Activated T-cell treated with anti-CD3 and anti-CD28 coated beads for 48 hours (primary cell): ENCODE results near the gene LGALS14.
"Not testable (repeated sequence)": the region's sequence is repeated elsewhere in the genome, so short reads cannot be mapped to it uniquely, and the experiment has no call there.

Source experiments
- DNase-seq: peaks from one replicate; pipeline ENCODE4 v3.0.0-alpha.2; 2020; ENCODE audit warnings: low read depth

LGALS14 gene

DNA sequence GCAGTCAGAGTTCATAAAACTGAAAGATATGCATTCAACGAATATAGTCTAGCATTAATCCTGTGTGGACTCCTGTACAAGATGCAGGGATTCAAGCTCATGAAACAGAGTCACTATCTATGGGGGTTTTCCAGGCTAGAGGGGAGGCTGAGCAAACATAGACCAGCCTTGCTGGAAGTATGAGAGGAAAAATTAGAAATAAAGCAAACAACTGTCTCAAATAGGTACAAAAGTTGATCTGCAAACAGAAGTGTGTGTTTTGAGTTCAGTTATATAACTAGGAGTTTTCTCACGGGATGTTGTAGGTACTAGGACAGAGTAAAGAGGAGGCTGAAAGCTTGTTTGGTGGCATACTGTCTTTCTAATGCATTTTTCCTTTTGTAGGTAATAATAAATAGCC, 8.5 kb upstream of the LGALS14 start:
- no peak for DNase-seq

DNA sequence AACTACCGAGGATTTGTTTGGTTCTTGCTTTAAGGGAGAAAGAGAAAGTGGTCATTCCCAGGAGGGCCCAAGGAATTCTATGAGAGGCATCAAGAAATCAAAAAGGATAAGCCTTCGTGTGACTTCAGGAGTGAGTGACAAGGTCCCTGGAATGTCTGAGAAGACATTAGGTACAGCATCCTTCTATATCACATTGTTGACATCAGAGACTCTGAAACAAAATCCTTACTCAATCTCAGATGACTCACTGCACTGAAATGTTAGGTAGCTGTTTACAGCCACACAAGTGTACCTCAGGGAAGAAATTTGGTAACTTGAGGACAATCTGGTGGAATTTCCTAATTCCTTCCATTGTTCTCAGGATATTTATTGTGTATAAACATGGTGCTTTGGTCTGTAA, 7.9 kb upstream of the LGALS14 start:
- no peak for DNase-seq

DNA sequence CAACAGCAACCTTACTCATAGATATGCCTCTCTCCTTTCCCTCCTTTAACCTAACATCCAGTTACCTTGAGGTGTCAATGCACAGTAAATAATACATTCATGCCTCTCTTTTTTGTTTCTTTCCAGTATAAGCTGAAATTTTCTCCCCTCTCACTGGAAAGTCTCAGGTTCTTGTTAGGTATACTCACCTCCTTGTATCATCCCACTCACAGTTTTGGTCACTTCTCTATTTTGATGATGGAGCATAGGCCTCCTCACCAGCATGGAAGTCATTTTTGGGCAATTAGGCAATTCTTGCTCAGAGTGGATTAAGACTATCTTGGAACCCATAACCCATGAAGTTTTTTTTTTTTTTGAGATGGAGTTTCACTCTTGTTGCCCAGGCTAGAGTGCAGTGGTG, 5.7 kb upstream of the LGALS14 start:
- no peak for DNase-seq

DNA sequence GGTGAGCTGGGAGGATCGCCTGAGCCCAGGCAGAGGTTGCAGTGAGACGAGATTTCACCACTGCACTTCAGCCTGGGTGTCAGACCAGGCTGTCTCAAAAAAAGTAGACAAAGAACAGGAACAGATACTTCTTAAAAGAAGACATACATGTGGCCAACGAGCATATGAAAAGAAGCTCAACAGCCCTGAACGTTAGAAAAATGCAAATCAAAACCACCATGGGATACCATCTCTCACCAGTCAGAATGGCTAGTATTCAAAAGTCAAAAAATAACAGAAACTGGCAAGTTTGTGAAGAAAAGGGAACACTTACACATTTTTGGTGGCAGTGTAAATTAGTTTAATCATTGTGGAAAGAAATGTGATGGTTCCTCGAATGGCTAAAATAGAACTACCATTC, 3.0 kb upstream of the LGALS14 start:
- no peak for DNase-seq

DNA sequence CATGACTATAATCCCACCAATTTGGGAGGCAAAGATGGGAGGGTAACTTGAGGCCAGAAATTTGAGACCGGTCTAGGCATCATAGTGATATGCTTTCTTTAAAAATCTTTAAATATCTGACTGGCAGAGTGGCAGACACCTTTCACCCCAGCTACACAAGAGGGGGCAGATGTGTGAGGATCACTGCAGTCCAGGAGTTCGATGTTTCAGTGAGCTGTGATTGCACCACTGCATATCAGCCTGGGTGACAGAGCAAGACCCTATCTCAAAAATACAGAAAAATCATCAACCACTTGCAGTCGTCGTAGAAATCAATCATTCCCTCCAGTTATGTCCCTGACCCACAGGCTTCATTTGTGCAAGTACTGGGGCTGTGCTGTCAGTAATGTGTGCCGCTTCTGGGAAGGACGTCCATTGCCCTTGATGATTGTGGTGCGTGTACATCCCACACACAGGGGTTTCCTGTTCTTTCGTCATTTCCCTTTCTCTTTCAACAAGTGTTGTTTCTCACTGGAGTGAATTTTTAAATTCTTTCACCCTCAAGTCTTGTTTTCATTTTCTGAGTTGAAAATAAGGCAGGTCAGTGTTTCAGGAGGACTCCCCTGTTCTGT, 1.4 kb downstream of the LGALS14 start:
- DNase-seq: no peak

DNA sequence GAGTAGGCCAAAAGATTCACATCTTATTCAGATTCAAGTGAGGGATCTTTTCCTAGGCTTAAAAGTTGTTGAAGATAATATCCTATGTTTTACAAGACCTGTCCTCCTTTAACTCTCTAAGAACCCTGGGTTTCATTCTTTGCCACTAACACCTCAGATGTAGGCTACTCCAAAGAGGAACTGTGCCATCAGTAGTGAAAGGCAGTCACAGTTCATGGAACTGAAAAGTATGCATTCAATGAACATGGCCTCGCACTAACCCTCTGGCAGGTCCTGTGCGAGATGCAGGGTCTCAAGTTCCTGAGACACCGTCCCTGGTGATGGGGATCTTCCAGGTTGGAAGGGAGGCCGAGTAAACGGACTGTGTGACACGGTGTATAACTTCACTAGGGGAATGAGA, 4.3 kb downstream of the LGALS14 start:
- no peak for DNase-seq

DNA sequence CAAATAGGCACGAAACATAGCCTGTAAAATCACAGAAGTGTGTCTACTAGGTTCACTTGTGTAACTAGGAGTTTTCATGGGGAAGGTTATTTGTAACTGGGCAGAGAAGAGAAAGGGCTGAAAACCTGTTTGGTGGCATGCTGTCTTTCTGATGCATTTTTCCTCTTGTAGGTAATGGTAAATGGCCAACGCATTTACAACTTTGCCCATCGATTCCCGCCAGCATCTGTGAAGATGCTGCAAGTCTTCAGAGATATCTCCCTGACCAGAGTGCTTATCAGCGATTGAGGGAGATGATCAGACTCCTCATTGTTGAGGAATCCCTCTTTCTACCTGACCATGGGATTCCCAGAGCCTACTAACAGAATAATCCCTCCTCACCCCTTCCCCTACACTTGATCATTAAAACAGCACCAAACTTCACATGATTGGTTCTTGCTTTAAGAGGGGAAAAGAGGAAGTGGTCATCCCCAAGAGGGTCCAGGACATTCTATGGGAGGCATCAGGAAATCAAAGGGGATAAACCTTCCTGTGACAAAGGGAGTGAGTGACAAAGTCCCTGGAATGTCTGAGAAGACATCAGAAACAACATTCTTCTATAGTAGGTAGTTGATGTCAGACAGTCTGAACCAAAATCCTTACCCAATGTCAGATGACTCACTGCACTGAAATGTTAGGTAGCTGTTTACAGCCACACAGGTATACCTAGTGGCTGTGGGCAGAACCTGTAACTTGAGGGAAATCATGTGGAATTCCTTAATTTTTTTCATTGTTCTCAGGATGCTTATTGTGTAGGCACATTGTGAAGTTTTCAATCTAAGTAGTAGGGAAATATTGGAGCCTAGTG, 5.0 kb downstream of the LGALS14 start:
- DNase-seq: no peak

DNA sequence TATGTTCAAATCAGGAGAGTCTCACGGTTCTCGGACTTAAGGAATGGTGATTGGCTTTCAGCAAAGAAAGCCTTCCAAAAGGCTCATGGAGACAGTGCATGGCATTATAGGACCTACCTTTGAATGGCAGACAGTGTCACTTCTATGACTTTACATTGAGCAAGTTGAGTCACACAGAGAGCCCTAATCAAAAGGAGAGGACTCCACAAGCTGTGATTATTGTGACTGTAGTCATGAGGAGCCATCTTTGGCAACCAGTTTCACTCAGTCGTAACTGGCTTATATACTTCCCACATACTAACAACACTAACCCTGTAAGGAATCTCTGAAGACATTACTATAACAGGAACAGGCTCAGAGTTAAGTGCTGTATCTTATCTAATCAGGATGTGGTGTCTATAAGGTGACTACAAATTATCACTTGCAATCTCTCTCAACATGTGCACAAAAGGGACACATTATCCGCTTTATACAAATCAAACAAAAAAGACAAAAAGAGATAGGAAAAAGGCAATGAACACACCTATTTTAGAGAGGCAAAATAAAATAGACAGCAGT, 6.1 kb downstream of the LGALS14 start:
- DNase-seq: no peak

DNA sequence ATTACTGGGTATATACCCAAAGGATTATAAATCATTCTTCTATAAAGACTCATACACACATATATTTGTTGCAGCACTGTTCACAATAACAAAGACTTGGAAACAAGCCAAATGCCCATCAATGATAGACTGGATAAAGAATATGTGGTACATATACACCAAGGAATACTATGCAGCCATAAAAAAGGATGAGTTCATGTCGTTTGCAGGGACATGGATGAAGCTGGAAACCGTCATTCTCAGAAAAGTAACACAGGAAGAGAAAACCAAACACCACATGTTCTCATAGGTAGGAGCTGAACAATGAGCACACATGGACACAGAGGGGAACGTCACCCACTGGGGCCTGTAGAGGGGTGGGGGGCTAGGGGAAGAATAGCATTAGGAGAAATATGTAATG, 15.9 kb downstream of the LGALS14 start:
- not testable (repeated sequence) for DNase-seq

DNA sequence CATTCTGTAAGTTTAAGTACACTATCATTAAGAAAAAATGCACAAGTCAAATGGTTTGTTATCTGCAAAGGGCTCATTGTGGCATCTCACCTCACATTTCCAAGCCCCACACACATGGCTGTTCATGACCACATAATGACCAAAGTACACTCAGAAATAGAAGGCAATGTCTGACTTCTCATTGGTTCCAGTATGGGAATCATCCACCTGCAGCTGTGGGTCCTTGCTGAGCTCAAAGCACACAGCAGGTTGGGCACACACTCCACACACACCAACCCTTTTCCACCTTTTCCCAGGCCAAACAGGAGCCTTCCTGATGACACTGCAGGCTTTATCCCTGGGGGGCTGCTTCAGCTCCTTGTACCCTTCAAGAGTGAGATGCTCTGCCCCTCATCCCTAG, 21.7 kb downstream of the LGALS14 start:
- no peak for DNase-seq

DNA sequence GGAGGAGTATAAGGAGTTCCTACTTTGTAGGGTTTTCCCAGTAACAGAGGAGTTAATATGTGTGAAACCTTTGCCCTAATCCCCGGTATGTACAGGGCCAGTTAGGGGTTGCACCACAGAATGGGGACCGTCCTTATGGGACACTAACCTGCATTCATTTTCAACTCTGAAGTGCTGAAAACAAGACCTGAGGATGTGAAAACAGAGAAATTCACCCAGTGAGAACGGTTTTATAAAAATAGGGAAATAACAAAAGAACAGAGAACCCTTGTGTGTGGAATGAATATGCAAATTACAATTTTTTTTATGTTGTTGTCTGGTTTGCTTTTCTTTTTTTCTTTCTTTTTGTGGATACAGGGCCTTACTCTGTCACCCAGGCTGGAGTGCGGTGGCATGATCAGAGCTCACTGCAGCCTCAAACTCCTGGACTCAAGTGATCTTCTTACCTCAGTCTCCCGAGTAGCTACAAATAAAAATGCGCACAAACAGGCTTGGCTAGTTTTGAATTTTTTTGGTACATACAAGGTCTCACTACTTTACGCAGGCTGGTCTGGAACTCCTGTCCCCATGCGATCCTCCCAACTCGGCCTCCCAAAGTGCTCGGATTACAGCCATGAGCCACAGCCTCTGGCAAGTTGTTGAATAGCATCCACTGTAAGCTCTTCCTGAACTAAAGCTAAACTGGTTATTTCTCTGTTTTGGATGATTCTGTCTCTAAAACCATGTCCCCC, 23.0 kb downstream of the LGALS14 start:
- no peak for DNase-seq

DNA sequence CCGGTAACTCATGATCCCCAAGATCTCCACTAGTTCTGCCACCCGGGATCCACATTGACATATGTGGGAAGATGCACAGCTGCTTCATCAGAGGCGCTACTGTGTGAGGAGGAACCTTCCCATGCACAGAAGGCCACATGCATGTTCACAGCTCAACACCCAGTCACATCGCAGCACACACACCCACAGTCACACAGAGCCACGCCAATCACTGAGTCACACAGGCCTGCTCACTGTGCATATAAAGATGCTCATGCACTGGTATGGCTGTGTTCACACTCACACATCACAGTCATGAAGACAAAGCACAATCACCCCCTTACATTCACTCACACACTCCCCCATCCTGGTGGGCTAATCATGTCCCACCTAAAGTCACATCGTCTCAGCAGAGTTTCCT, 23.8 kb downstream of the LGALS14 start:
- no peak for DNase-seq

DNA sequence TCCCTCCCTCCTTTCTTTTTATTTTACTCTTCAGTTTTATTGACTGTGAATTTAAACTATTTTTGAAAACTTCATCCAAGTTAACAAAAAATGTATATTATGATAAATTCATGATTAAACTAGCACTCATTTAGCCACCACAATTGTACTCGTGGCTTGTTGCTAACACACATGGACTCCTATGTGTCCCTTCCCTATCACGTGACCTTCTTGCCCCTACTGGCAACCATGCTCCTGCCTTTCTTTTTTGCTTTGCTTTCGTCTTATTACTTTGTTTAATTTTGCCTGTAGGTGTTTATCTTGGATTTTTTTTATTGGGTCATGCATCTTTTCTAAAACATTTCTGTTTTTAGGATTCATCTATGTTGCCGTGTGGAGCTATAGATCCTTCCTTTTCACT, 25.3 kb downstream of the LGALS14 start:
- no peak for DNase-seq

DNA sequence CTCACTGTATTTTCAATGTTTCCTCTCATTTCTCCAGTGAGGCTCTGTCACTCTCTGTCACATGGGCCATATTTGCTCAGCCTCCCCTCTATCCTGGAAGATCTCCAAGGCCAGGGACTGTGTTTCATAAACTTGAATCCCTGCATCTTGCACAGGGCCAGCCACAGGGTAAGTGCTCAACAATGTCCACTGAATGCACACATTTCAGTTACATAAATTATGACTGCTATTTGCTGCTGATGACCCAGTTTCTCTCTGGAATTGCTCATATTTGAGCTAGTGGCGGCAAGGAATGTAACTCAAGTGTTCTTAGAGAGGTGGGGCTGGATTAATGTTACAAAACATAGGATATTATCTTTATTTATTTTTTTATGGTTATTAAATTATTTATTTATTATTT, 27.4 kb downstream of the LGALS14 start:
- DNase-seq: no peak

DNA sequence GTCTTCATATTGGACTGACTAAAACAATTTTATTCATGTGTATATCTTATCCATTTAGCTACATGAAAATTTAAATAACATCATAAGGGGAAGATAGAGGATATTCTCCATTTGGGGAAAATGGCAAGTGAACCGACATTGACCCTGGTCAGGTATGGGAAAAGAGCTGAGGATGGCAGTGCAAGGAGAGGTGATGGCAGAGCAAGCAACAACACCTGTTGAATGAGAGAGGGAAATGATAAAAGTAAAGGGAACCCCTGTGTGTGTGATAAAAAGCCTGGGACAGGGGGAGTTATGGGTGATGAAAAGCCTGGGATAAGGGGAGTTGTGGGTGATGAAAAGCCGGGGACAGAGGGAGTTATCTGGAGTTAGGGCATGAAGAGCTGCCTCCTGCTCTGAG, 29.6 kb downstream of the LGALS14 start:
- DNase-seq: no peak

DNA sequence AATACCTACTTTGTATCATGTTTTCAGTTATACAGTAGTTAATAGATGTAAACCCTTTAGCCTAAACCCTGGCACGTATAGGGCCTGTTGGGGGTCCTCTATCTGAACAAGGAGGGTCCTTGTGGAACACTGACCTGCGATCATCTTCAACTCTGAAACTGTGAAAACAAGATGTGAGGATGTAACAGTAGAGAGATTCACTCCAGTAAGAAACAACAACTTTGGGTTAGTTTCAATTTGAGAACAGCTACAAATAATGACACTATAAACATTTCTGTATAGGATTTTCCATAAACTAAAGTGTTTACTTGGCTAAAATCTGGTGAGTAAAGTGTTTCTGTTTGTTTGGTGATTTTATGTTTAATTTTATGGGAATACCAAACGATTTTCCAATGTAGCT, 31.4 kb downstream of the LGALS14 start:
- no peak for DNase-seq

DNA sequence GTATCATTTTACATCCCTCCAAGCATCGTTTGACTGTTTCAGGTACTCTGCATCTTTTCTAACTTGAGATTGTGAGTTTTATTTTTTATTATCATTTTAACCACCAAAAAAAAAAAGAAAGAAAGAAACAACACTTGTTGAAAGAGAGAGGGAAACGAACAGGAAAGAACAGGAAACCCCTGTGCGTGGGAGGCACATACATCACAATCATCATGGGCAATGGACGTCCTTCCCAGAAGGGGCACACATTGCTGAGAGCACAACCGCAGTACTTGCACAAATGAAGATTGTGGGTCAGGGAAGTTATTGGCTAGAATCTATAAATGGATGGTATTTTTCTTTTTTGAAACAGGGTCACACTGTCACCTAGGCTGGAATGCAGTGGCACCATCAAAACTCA, 31.8 kb downstream of the LGALS14 start:
- no peak for DNase-seq

DNA sequence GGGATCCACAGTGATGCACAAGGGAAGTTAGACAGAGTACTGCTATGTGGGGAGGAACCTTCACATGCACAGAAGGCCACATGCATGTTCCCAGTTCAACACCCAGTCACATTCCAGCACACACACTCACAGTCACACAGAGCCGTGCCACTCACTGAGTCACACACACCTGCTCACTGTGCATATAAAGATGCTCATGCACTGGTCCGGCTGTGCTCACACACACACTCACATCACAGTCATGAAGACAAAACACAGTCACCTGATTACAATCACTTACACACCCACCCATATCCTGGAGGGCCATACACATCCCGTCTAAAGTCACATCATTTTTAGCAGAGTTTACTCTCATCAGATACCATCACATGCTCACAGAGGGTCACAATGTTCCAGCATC, 33.1 kb downstream of the LGALS14 start:
- DNase-seq: no peak

DNA sequence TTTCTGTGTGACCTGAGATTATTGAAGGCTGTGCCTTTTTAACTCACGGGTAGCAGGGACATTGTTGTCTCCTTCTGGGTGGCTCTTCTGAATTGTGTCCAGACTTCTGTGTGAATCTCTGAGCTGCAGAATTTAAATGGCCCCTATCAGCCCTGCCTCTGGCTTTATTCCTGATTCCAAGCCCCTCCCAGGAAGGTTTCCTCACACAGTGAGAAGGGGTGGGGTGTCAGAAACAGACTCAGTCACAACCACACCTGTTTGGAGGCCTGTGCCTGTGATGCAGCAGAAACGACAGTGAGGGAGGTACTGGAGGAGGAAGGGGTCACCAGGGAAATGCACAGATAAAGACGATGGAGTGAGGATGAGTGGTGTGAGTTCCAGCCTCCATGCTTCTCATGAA, 33.6 kb downstream of the LGALS14 start, which contains the start of gene CLC:
CLC (minus strand) TSS at position 139 of the 400 bp plus-strand sequence; CDS start at position 62, 77 bp downstream.
- no peak for DNase-seq

DNA sequence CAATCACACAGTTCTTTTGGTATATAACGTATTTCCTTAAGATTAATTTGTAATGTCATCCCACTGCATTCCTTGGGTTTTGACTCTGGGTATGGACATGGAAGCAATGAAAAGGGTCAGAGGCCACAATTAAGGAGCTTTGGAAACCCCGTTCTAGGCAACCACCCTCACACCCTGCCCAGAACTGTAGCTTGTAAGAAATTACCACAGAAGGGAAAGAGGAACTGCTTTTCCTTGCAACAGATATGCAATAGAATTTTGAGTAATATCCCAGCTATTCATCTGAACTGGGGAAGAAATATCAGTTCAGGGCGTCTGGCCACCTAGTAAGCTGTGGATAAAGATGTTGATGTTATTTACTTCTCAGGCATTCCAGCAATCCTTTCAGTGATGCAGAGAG, 34.5 kb downstream of the LGALS14 start:
- DNase-seq: no peak

DNA sequence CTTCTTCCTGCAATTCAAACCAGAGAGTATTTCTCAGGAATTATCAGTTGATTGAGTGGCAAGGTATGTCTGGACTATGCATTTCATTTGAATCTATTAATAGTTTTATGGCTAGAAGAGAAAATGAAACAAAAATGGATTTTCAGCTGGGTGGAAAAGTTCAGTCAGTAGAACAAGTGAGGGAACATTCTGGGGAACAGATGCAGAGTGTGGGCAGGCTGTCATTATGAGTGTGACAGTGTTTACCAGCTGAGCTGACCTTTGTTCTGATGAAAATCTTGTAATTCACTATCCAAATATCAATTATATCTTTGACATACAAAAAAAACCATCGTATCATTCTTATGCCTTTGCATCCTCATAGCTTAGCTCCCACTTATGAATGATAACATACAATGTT, 36.1 kb downstream of the LGALS14 start:
- DNase-seq: no peak

DNA sequence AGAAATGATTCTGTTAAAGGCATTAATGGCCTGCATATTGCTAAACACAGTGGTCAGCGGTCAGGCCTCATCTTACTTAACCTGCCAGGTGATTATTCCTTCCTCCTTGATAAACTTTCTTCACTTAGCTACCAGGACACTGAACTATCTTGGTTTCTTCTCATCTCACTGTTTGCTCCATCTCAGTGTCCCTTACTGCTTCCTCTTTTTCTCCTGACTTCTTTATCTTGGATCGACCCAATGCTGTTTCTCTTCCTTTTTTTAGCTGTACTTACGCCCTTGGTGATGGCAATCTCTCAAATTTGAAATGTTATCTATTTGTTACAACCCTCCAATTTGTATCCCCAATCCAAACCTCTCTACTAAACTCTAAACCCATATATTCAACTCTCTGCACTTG, 41.4 kb downstream of the LGALS14 start:
- no peak for DNase-seq
